Mononuclear cell (primary cell): ENCODE results near the gene TNC. TPM values are rescaled to one million over a fixed set of nuclear protein-coding genes. Genes with fewer than 3 reads are reported as not detected.

ENCODE experiments used
- H3K27me3 ChIP-seq: 2 replicates; pipeline ENCODE4 v1.6.0; 2011; ENCODE audit warnings: low read length, control low read depth; ENCODE audit not compliant: insufficient read depth
- H3K4me1 ChIP-seq: 2 replicates; pipeline ENCODE4 v1.5.1; 2011; ENCODE audit warnings: mild to moderate bottlenecking, low read length, control low read depth; ENCODE audit not compliant: insufficient read depth
- H3K4me3 ChIP-seq: 2 replicates; pipeline ENCODE4 v1.5.1; 2011; ENCODE audit warnings: mild to moderate bottlenecking, low read length, moderate library complexity
- H3K9me3 ChIP-seq: 2 replicates; pipeline ENCODE4 v1.5.1; 2011; ENCODE audit warnings: low read depth, mild to moderate bottlenecking, control low read depth, low read length
- total RNA-seq: library from RNA; depleted of rRNA; stranded (reverse); fragments of >200 nt; gene quantifications from one replicate; pipeline ENCODE4 v1.2.3, GENCODE V29; 2012

The TNC gene
- total RNA-seq, 1 donor, result 0.10 TPM

- Histone ChIP-seq H3K27me3 (no peaks in the 10 kb centered on the region), H3K4me1 (peaks cover 19% of the 10 kb centered on the region), H3K4me3 (no peak overlapping the region), H3K9me3 (no peaks in the 10 kb centered on the region)
Observed at GRCh38 chr9:114972510-114973136, 145.3 kb downstream of the TNC start.

Other genes with a start within 250 kb of the TNC start
- 83.1 TPM for gene TNFSF8, start 187.6 kb downstream of the TNC start, total RNA-seq